ENCODE data around the gene ZFP36L2.

DNA sequence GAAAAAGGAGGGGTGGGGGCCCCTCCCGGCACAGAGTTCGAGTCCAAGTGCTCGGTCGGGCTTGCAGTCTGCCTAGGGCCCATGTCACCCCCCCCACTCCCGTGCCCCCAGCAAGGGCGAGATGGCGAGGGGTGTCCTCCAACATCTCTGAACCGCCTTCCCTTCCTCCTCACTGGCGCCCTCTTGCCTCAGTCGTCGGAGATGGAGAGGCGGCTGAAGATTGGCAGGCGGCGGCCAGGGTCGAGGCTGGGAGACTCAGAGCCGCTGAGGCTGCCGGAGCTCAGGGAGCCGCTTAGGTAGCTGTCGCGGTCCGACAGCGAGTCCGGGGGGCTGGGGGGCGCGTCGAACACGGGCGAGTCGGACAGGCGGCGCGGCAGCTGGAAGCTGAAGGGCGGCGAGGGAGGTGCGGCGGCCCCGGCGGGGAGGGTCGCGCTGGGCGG is 2.3 kb downstream of the ZFP36L2 start:
- TF ChIP-seq POLR2A (IDR thresholded peaks at IDR 0.05): no peak
- TF ChIP-seq, protein P1, sequence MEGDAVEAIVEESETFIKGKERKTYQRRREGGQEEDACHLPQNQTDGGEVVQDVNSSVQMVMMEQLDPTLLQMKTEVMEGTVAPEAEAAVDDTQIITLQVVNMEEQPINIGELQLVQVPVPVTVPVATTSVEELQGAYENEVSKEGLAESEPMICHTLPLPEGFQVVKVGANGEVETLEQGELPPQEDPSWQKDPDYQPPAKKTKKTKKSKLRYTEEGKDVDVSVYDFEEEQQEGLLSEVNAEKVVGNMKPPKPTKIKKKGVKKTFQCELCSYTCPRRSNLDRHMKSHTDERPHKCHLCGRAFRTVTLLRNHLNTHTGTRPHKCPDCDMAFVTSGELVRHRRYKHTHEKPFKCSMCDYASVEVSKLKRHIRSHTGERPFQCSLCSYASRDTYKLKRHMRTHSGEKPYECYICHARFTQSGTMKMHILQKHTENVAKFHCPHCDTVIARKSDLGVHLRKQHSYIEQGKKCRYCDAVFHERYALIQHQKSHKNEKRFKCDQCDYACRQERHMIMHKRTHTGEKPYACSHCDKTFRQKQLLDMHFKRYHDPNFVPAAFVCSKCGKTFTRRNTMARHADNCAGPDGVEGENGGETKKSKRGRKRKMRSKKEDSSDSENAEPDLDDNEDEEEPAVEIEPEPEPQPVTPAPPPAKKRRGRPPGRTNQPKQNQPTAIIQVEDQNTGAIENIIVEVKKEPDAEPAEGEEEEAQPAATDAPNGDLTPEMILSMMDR (IDR thresholded peaks at IDR 0.05): peak in 11 of 12 donors; percentile 12 to 55 (median 42)

Measured in heart left ventricle (tissue), 13 donors.